Adipose tissue (tissue), 3 donors: Measurements from ENCODE around the gene SLC24A5. TPM values are rescaled to one million over a fixed set of nuclear protein-coding genes. Genes with fewer than 3 reads are reported as not detected.

Experiments
- H3K27ac ChIP-seq: one replicate; pipeline ENCODE4 v1.5.1; 2013; ENCODE audit warnings: low read depth, low read length
- WGBS, 3 donors: extraction: QIAGEN DNeasy Blood & Tissue Kit; methylation state at CpG; one replicate each; pipeline ENCODE4 v1.1.7; 2013; 5-methylcytosine and 5-hydroxymethylcytosine counted together
- polyA plus RNA-seq, 3 donors: library from polyadenylated mRNA; stranded (reverse); fragments of 200-250 nt; gene quantifications; one replicate each; pipeline ENCODE4 v1.2.3, GENCODE V29; 2013
- donor health status: healthy with polysubstance abuse.
- donor health status: Bipolar disorder and iron deficiency.
- donor health status: healthy.

SLC24A5 gene
- polyA plus RNA-seq, 3 donors: not detected

GRCh38 chr15:48177383-48177765 lies 56.6 kb downstream of the SLC24A5 start:
- H3K27ac ChIP-seq: no peak overlapping the region
- 1 to 5% (median 2%) methylated on average over 10 of the region's 10 CpGs for whole genome bisulfite sequencing, 3 donors

GRCh38 chr15:48177766-48178647 lies 57.2 kb downstream of the SLC24A5 start, which contains the start of gene MYEF2:
TSS of gene MYEF2 (minus strand) at chr15:48178295. CDS start at chr15:48178237, 58 bp downstream.
- 1 to 4% (median 3%) methylated on average over 67 to 71 of the region's 71 CpGs for WGBS, 3 donors
- no peak within 1 kb of the TSS for H3K27ac ChIP-seq

DNA sequence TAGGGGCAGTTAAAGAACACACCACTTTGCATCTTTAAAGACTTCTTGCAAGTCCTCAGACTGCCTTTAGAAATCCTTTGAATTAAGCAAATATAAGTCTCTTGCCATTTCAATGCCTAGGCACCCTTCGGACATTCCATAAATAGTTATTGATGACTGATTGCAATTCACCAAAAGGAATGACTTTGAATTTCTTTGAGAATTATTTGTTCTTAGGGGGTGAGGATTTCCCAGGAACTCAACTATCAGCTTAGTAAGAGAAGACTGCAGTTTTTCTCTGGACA lies 57.8 kb downstream of the SLC24A5 start:
- 69 to 88% (median 71%) methylated on average over 1 of the region's 1 CpG for WGBS, 3 donors
- H3K27ac ChIP-seq: no peak overlapping the region

GRCh38 chr15:48182749-48183148 lies 62.0 kb downstream of the SLC24A5 start:
- WGBS, 3 donors: 45 to 52% (median 49%) methylated on average over 2 of the region's 2 CpGs

DNA sequence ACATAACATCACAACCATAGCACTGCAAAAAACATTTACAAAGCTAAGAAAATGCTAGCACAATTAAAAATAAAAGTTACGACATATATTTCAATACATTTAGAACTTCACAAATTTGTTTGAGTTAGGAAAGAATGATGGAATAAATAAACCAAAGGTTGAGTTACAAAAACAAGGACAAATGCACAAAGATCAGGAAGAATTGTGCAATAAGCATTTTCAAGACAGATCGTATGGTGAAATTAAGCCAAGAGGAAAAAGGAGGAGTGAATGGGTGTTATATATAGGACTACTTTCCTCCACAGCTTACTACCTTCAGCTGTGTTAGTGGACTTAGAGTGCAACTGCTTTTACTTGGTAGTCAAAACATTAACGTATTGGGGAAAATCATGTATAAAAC lies 64.7 kb downstream of the SLC24A5 start:
- WGBS, 3 donors: 71 to 74% (median 71%) methylated on average over 3 of the region's 3 CpGs

More at GRCh38 chr15:48182749-48183148, 62.0 kb downstream of the SLC24A5 start:
- H3K27ac ChIP-seq: no peak overlapping the region

DNA sequence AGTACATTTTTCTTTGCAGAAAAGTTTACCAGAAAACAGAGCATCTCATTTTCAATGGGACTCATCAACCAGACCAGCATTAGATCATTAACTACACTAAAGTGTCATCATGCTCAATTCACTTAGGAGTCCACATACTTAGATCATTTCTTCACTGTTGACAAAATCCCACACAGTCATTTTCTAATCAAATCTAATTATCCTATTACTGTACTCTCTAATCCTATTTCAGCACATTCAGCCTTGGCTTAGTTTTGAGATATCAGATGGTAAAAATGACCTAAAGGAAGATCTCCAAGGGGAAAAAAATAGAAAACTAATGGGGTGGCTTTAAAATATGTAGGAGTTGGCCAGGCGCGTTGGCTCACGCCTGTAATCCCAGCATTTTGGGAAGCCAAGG lies 65.5 kb downstream of the SLC24A5 start:
- WGBS, 3 donors: 89 to 95% (median 94%) methylated on average over 3 of the region's 3 CpGs
- H3K27ac ChIP-seq: no peak overlapping the region

More for the DNA sequence above, 64.7 kb downstream of the SLC24A5 start:
- H3K27ac ChIP-seq: no peak overlapping the region

- 2 to 6% (median 6%) methylated on average over 15 of the region's 15 CpGs for WGBS, 3 donors
- no peak overlapping the region for H3K27ac ChIP-seq
Observed at GRCh38 chr15:48190932-48191573, 70.3 kb downstream of the SLC24A5 start.

DNA sequence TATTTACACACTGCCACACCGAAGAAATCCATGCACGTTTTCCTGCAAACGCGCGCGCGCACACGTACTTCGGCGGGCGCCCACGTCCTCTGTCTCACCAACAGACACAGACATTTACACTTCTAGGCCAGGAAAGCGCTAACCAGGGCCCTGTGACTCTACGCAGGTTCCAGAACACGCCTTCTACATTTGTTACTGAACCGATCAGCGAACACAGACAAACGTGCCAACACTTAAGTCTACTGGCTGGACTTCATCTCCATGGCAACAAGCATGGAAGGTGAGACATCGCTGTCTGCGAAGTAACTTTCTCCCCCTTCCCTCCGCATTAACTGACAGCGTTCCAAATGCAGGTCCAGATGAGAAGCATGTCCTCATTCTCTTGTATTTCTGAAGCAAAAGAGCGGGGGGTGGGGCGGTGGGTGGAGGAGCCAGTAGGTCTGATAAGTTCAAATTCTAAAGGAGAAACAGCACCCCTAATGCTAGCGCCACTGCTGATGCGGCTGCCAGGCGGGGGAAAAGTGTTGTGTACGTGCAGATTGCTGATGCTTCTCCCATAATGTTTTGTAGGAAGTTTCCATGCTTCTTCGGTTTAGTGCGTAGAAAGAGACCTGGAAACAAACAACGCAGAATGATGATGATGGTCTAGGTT lies 70.9 kb downstream of the SLC24A5 start, which contains the start of gene CTXN2:
Gene CTXN2 (plus strand): TSS at position 92 of the 652 bp plus-strand sequence. CDS start 9,636 bp downstream, outside the sequence.
- no peak within 1 kb of the TSS for H3K27ac ChIP-seq
- WGBS, 3 donors: 6 to 13% (median 10%) methylated on average over 31 of the region's 31 CpGs

Other genes with a start within 250 kb of the SLC24A5 start
- 1 to 10 TPM; 3.0 to 9.9 (median 3.5) TPM for gene MYEF2, start 57.3 kb downstream of the SLC24A5 start, polyA plus RNA-seq
- gene CTXN2, start 70.7 kb downstream of the SLC24A5 start, polyA plus RNA-seq: under 1 TPM in 1 of 3 donors, not detected in 2; 0.05 TPM
- not detected for gene SLC12A1, start 85.3 kb downstream of the SLC24A5 start, polyA plus RNA-seq
- gene DUT, start 210.4 kb downstream of the SLC24A5 start, polyA plus RNA-seq: 10 to 100 TPM; 31.8 to 89.2 (median 61.0) TPM